NT2/D1 (cell line): ENCODE results near the gene ABCA13.

Experiments used
- DNase-seq: peaks from one replicate; pipeline ENCODE4 v3.0.0-alpha.2; 2011; ENCODE audit warnings: low read depth, low spot score
- H3K27me3 ChIP-seq: 2 replicates; pipeline ENCODE4 v1.6.0; 2011; ENCODE audit warnings: mild to moderate bottlenecking; ENCODE audit not compliant: insufficient read length, insufficient read depth
- H3K36me3 ChIP-seq: 2 replicates; pipeline ENCODE4 v1.6.1; 2011; ENCODE audit warnings: mild to moderate bottlenecking, low read length, mixed read lengths; ENCODE audit not compliant: insufficient read depth, insufficient read length
- H3K4me1 ChIP-seq: 2 replicates; pipeline ENCODE4 v1.5.1; 2011; ENCODE audit not compliant: insufficient read depth, insufficient read length
- H3K4me3 ChIP-seq: 2 replicates; pipeline ENCODE4 v1.5.1; 2011; ENCODE audit warnings: low read depth; ENCODE audit not compliant: insufficient read length
- H3K9ac ChIP-seq: 2 replicates; pipeline ENCODE4 v1.6.0; 2011; ENCODE audit warnings: low read depth; ENCODE audit not compliant: insufficient read length
- H3K9me3 ChIP-seq: 2 replicates; pipeline ENCODE4 v1.5.1; 2011; ENCODE audit warnings: mild to moderate bottlenecking, low read length; ENCODE audit not compliant: insufficient read depth
- SUZ12 ChIP-seq: IDR thresholded peaks from 2 replicates; pipeline ENCODE4 v1.6.1; 2011; ENCODE audit not compliant: insufficient read length, insufficient read depth; ENCODE audit errors: extremely low read depth
- YY1 ChIP-seq: IDR thresholded peaks from 2 replicates; pipeline ENCODE4 v1.6.1; 2011; ENCODE audit not compliant: insufficient read length, insufficient read depth
- ZNF274 ChIP-seq: IDR thresholded peaks from 2 replicates; pipeline ENCODE4 v1.6.1; 2011; ENCODE audit warnings: mild to moderate bottlenecking, low read depth, low read length

ABCA13 gene

GRCh38 chr7:48237354-48237753 is 66.1 kb downstream of the ABCA13 start:
- Histone ChIP-seq H3K27me3 (no peaks in the 10 kb centered on the region), H3K9ac (no peak overlapping the region), H3K4me3 (no peak overlapping the region), H3K9me3 (peaks cover 6% of the 10 kb centered on the region; the same call in 1 of the 2 replicates), H3K36me3 (no peaks in the 10 kb centered on the region), H3K4me1 (no peaks in the 10 kb centered on the region)
- DNase-seq = no peak
- no peak for TF ChIP-seq ZNF274
- TF ChIP-seq SUZ12 = no peak
- TF ChIP-seq YY1 = no peak

GRCh38 chr7:48242846-48243245 is 71.6 kb downstream of the ABCA13 start:
- no peaks in the 10 kb centered on the region for H3K9me3 ChIP-seq
- DNase-seq = no peak
- TF ChIP-seq ZNF274 (no peak; the same call in 1 of the 2 replicates), YY1 (no peak), SUZ12 (no peak)
- H3K27me3 ChIP-seq = no peaks in the 10 kb centered on the region
- H3K36me3 ChIP-seq = no peaks in the 10 kb centered on the region
- no peak overlapping the region for H3K9ac ChIP-seq
- no peak overlapping the region for H3K4me3 ChIP-seq
- no peaks in the 10 kb centered on the region for H3K4me1 ChIP-seq

GRCh38 chr7:48244864-48245271 is 73.6 kb downstream of the ABCA13 start:
- TF ChIP-seq ZNF274 (no peak), SUZ12 (no peak), YY1 (no peak)
- H3K27me3 ChIP-seq = no peaks in the 10 kb centered on the region
- no peak for DNase-seq

GRCh38 chr7:48245751-48246472 is 74.7 kb downstream of the ABCA13 start:
- no peaks in the 10 kb centered on the region for H3K36me3 ChIP-seq
- H3K9me3 ChIP-seq = no peaks in the 10 kb centered on the region
- no peak overlapping the region for H3K4me3 ChIP-seq
- no peak overlapping the region for H3K9ac ChIP-seq
- H3K27me3 ChIP-seq = no peaks in the 10 kb centered on the region
- DNase-seq = no peak
- no peak for TF ChIP-seq SUZ12
- no peak for TF ChIP-seq ZNF274
- H3K4me1 ChIP-seq = no peaks in the 10 kb centered on the region

More at GRCh38 chr7:48244864-48245271, 73.6 kb downstream of the ABCA13 start:
- Histone ChIP-seq H3K36me3 (no peaks in the 10 kb centered on the region), H3K4me1 (no peaks in the 10 kb centered on the region), H3K9me3 (no peaks in the 10 kb centered on the region), H3K9ac (no peak overlapping the region), H3K4me3 (no peak overlapping the region)

- no peak for DNase-seq
- TF ChIP-seq SUZ12 (no peak), YY1 (no peak), ZNF274 (no peak)
- Histone ChIP-seq H3K36me3 (no peaks in the 10 kb centered on the region), H3K9me3 (no peaks in the 10 kb centered on the region), H3K4me3 (no peak overlapping the region), H3K4me1 (no peaks in the 10 kb centered on the region), H3K27me3 (no peaks in the 10 kb centered on the region), H3K9ac (no peak overlapping the region)
Observed at GRCh38 chr7:48249166-48249565, 77.9 kb downstream of the ABCA13 start.

- DNase-seq = peak; percentile 18
- no peaks in the 10 kb centered on the region for H3K36me3 ChIP-seq
- no peak for TF ChIP-seq YY1
- TF ChIP-seq SUZ12 = no peak
- no peak for TF ChIP-seq ZNF274
- no peak overlapping the region for H3K4me3 ChIP-seq
- H3K9ac ChIP-seq = no peak overlapping the region
- H3K27me3 ChIP-seq = no peaks in the 10 kb centered on the region
- H3K4me1 ChIP-seq = no peaks in the 10 kb centered on the region
- no peaks in the 10 kb centered on the region for H3K9me3 ChIP-seq
Observed at GRCh38 chr7:48250441-48250951, 79.2 kb downstream of the ABCA13 start.

GRCh38 chr7:48251766-48252165 is 80.5 kb downstream of the ABCA13 start:
- TF ChIP-seq SUZ12 (no peak), ZNF274 (no peak), YY1 (no peak)
- Histone ChIP-seq H3K27me3 (no peaks in the 10 kb centered on the region), H3K36me3 (no peaks in the 10 kb centered on the region), H3K4me3 (no peak overlapping the region), H3K4me1 (no peaks in the 10 kb centered on the region), H3K9ac (no peak overlapping the region), H3K9me3 (0 out of 2 replicates have a peak, but pooled peaks cover 2% of the 10 kb centered on the region)
- DNase-seq = no peak
